Body of pancreas (tissue), 4 donors: Measurements from ENCODE around the gene MSH4.

Experiments used
- POLR2A ChIP-seq, 3 donors: fragments of 450-650 bp; IDR thresholded peaks; one replicate each; pipeline ENCODE4 v1.6.1; 2016; ENCODE audit warnings: antibody characterized with exemption in 3 of 3, mild to moderate bottlenecking in 2 of 3
- TF ChIP-seq, protein P1 (sequence below), 7 experiments: fragments of 450-650 bp in 4 of 7; fragments of 200-600 bp in 3 of 7; sonication (generic) in 3 of 7; IDR thresholded peaks; one replicate each; pipeline ENCODE4 v1.5.1; 2016 to 2019; ENCODE audit warnings: antibody characterized with exemption in 7 of 7

DNA sequence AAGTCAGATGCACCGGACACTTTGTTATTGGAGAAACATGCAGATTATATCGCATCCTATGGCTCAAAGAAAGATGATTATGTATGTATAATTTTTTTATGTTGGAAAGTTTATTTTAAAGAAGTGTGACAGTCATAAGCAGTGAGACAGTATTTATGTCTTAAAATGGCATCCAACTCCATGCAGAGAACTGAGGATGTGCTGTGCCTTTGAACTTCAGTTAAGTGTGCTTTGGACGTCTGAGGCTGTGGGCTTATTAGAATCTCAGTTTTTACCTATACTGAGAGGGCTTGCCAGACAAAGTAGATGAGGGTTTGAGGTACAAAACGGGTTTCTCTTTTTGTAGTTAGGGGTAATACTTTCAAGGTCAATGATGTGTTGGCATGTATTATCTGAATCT is 9.2 kb upstream of the MSH4 start:
- TF ChIP-seq, protein P1, sequence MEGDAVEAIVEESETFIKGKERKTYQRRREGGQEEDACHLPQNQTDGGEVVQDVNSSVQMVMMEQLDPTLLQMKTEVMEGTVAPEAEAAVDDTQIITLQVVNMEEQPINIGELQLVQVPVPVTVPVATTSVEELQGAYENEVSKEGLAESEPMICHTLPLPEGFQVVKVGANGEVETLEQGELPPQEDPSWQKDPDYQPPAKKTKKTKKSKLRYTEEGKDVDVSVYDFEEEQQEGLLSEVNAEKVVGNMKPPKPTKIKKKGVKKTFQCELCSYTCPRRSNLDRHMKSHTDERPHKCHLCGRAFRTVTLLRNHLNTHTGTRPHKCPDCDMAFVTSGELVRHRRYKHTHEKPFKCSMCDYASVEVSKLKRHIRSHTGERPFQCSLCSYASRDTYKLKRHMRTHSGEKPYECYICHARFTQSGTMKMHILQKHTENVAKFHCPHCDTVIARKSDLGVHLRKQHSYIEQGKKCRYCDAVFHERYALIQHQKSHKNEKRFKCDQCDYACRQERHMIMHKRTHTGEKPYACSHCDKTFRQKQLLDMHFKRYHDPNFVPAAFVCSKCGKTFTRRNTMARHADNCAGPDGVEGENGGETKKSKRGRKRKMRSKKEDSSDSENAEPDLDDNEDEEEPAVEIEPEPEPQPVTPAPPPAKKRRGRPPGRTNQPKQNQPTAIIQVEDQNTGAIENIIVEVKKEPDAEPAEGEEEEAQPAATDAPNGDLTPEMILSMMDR (IDR thresholded peaks at IDR 0.05) = no peak
- TF ChIP-seq POLR2A (IDR thresholded peaks at IDR 0.05) = no peak
